Urinary bladder (tissue), 4 donors: ENCODE results near the gene LCN10. TPM values are rescaled to one million over a fixed set of nuclear protein-coding genes. Genes with fewer than 3 reads are reported as not detected.
"Not testable (repeated sequence)": the region's sequence is repeated elsewhere in the genome, so short reads cannot be mapped to it uniquely, and the experiment has no call there.

Experiments
- DNase-seq: peaks from one replicate; pipeline ENCODE4 v3.0.0-alpha.2; 2015; ENCODE audit errors: extremely low spot score
- H3K27ac ChIP-seq: one replicate; pipeline ENCODE4 v1.5.1; 2013; ENCODE audit warnings: low read depth, mild to moderate bottlenecking, moderate library complexity
- H3K36me3 ChIP-seq: one replicate; pipeline ENCODE4 v1.6.1; 2013; ENCODE audit warnings: mild to moderate bottlenecking, moderate library complexity; ENCODE audit not compliant: insufficient read depth
- H3K4me1 ChIP-seq: one replicate; pipeline ENCODE4 v1.6.1; 2013; ENCODE audit warnings: mild to moderate bottlenecking, moderate library complexity; ENCODE audit not compliant: insufficient read depth
- H3K4me3 ChIP-seq: one replicate; pipeline ENCODE4 v1.5.1; 2013; ENCODE audit warnings: low read depth, low read length
- WGBS: extraction: QIAGEN DNeasy Blood & Tissue Kit; methylation state at CpG from one replicate; pipeline ENCODE4 v1.1.7; 2013; 5-methylcytosine and 5-hydroxymethylcytosine counted together
- polyA plus RNA-seq: library from polyadenylated mRNA; stranded (reverse); fragments of 200-250 nt; gene quantifications from one replicate; pipeline ENCODE4 v1.2.3, GENCODE V29; 2013
- total RNA-seq: library from RNA; depleted of rRNA; stranded (reverse); fragments of >200 nt; gene quantifications from one replicate; pipeline ENCODE4 v1.2.3, GENCODE V29; 2014
- donor health status: healthy with polysubstance abuse.
- donor health status: healthy.

The LCN10 gene
- total and polyA plus RNA-seq, 2 donors, result 11.3 TPM; not detected in 1

DNA sequence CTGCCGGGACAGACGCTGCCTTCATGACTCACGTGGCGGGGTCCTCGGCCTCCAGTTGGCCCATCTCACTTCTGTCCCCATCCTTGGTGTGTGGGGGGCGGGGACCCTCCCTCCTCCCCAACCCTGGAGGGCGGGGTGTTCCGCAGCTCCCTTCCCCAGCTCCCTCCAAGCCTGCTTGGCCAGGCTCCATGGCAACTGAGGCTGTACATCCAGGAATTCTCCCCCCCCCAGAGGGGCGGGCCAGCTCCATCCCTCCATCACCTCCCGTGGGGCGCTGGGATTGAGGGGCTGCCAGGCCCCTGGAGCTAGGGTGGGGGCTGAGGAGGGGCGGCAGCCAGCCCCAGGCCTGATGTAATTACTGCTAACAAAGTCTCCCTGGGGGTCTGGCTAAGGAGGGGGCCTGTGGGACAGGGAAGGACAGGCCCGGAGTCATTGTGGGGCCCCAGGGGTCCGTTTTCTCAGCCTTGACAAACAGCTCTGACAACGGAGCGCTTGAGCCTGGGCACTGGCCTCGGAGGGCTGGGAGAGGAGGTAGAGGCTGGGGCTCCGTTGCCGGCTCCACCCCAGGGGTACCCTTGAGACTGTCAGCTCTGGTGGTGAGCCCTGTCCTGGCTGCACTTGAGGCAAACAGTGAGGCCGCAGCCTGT lies 22.4 kb downstream of the LCN10 start:
- no peak overlapping the region for H3K4me3 ChIP-seq
- no peaks in the 10 kb centered on the region for H3K36me3 ChIP-seq
- 27% methylated on average over 20 of the region's 20 CpGs for WGBS
- no peak overlapping the region for H3K27ac ChIP-seq
- H3K4me1 ChIP-seq, result no peaks in the 10 kb centered on the region
- DNase-seq, result no peak

DNA sequence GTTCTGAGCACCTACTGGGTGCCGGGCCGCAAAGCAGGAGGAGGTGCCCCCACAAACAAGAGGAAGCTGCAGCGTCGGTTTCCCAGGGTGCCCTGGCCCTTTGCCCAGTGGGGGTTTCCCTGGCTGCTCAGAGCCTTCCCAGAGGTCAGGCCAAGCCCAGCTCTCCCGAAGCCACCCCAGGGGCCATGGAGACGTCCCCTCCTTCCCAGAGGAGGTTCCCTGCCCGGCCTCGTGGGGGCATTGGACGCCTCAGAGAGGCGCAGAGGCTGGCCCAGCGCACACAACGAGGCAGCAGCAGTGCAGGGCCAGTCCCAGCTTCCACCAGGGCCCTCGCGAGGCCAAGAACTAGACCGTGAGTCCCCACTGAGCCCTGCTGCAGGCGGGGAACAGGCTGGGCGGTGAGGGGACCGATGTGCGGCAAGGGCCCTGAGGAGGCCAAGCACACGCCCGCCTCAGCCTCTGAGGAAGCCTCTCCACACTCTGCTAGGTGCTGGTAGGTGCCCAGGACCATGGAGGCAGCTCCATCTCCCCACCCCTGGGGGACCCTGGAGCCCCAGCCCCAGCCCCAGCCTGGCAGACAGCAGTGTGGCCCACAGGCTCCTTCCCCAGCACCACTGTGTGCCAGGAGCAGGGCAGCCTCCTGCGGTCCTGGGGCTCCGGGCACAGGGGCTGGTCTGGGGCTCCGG lies 23.4 kb downstream of the LCN10 start:
- H3K4me3 ChIP-seq, result no peak overlapping the region
- H3K4me1 ChIP-seq, result no peaks in the 10 kb centered on the region
- no peaks in the 10 kb centered on the region for H3K36me3 ChIP-seq
- no peak for DNase-seq
- WGBS, result 68% methylated on average over 24 of the region's 24 CpGs
- H3K27ac ChIP-seq, result no peak overlapping the region

- Histone ChIP-seq H3K4me3 (no peak overlapping the region), H3K36me3 (no peaks in the 10 kb centered on the region), H3K27ac (no peak overlapping the region), H3K4me1 (no peaks in the 10 kb centered on the region)
- DNase-seq, result no peak
- 84% methylated on average over 20 of the region's 20 CpGs for WGBS
Measured at GRCh38 chr9:136718345-136719194, 24.2 kb downstream of the LCN10 start.

DNA sequence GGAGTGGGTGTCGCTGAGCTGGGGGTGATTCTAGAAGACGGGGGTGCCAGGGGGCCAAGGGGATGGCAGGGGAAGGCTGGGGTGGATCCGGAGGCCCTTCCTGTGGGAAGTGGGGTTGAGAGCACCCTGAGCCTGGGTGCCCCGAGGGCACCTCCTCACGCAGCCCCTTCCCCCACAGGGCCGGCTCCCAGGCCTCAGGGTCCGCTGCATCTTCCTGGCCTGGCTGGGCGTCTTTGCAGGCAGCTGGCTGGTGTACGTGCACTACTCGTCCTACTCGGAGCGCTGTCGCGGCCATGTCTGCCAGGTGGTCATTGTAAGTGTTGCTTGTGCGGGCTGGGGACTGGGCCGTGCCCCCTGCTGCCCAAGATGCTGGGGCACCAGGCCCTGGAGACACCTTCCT lies 25.3 kb downstream of the LCN10 start:
- Histone ChIP-seq H3K36me3 (no peaks in the 10 kb centered on the region), H3K27ac (no peak overlapping the region), H3K4me1 (no peaks in the 10 kb centered on the region), H3K4me3 (no peak overlapping the region)
- no peak for DNase-seq
- 83% methylated on average over 16 of the region's 16 CpGs for WGBS

DNA sequence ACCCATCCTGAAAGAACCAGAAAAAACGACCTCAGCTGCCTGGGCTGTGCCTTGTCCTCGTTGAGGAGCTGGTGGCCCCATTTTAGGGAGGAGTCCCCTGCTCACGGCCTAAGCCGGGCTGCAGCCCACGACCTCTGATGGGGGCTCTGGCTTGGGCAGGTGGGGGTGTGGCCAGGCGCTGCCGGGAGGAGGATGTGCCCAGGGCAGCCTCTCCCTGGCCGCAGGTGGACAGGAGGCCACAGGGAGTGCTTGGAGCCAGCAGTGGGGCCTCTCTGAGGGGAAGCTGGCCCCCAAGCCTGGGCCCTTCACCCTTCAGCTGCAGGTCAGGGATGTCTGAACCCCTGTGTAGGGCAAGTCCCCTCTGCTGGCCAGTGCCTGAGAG lies 27.9 kb downstream of the LCN10 start:
- no peak overlapping the region for H3K4me3 ChIP-seq
- 63% methylated on average over 8 of the region's 8 CpGs for WGBS
- no peaks in the 10 kb centered on the region for H3K4me1 ChIP-seq
- H3K36me3 ChIP-seq, result no peaks in the 10 kb centered on the region
- H3K27ac ChIP-seq, result no peak overlapping the region
- no peak for DNase-seq

GRCh38 chr9:136714096-136714892 lies 28.4 kb downstream of the LCN10 start:
- DNase-seq, result no peak
- no peak overlapping the region for H3K4me3 ChIP-seq
- 73% methylated on average over 17 of the region's 17 CpGs for WGBS
- no peaks in the 10 kb centered on the region for H3K36me3 ChIP-seq
- no peaks in the 10 kb centered on the region for H3K4me1 ChIP-seq
- no peak overlapping the region for H3K27ac ChIP-seq

DNA sequence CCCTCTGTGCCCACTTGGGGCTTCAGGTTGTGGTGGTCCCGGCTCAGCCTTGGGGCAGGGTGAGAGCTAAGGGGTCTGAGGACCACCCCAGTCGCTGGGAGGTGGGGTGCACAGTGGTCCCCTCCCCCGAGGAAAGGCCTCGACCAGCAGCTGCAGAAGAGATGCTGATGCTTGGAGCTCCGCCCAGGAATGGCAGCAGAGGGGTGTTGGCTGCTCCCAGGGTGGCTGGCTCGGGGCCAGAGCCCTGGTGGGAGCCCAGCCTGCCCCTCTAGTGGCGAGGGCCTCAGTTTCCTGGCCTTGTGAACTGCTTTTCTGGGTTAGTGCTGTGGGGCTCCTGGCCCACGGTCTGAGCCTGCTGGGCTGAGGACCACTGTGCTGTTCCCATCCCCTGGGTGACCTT lies 29.2 kb downstream of the LCN10 start:
- Histone ChIP-seq H3K4me3 (no peak overlapping the region), H3K4me1 (no peaks in the 10 kb centered on the region), H3K36me3 (no peaks in the 10 kb centered on the region), H3K27ac (no peak overlapping the region)
- 57% methylated on average over 8 of the region's 8 CpGs for WGBS
- DNase-seq, result no peak

DNA sequence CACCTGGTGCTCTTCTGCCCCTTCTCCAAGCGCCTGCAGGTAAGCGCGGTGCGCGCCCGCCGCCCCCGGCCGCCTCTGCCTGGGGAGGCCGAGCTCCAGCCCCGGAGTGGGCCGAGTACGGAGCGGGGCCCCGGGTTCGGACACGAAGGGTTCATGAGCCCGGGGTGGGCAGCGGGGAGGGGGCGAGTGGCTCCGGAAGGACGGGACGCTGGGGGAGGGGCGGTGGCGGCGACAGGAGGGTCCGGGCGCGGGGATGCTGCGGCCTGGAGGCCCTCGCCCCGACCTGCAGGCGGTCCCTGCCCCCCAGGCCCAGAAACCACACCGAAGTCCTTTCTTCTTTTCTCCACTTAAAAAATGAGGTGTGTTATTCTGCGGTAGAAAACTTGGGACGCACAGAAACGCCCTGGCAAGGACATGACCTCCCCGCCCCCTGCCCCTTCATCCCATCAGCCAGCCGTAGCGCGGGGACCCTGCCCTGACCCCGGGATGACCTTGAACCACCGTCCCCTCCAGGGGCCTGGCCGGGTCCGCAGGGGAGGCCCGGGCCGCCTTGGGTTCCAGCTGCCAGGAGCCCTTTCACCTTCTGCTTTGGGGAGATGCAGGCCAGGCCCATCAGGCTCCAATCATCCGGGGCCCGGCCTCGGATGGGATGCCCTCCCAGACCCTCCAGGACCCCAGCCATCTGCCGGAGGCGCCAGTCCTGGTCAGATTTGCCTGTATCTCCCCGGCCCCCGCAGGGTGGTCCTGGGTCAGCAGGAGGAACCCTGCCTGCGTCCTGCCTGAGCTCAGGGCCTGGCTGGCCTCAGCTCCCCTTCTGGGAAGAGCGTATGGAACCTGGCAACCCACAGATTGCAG lies 29.8 kb downstream of the LCN10 start:
- Histone ChIP-seq H3K36me3 (no peaks in the 10 kb centered on the region), H3K27ac (no peak overlapping the region), H3K4me1 (no peaks in the 10 kb centered on the region), H3K4me3 (peak overlapping the region; percentile 47)
- 11% methylated on average over 56 of the region's 56 CpGs for WGBS
- DNase-seq, result no peak

- peak within 1 kb of the TSS; percentile 47 for H3K4me3 ChIP-seq
- no peaks in the 10 kb centered on the region for H3K36me3 ChIP-seq
- DNase-seq, result no peak
- WGBS, result 1% methylated on average over 115 of the region's 119 CpGs
- no peaks in the 10 kb centered on the region for H3K4me1 ChIP-seq
- no peak within 1 kb of the TSS for H3K27ac ChIP-seq
Measured at GRCh38 chr9:136711751-136712689, 30.7 kb downstream of the LCN10 start, which contains the start of gene DIPK1B. DIPK1B (plus strand) TSS chr9:136712572; CDS start chr9:136712666, 94 bp downstream.

DNA sequence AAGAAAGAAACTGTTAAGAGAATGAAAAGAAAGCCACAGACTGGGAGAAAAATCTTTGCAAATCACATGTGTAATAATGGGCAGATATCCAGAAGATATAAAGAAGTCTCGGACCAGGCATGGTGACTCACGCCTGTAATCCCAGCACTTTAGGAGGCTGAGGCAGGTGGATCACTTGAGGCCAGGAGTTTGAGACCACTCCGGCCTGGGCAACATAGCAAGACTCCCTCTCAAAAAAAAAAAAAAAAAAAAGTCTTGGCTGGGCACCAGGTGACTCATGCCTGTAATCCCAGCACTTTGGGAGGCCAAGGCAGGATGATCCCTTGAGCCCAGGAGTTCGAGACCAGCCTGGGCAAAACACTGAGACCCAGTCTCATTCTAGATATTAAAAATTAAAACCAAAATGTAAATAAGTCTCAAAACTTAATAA lies 31.5 kb downstream of the LCN10 start:
- H3K4me3 ChIP-seq, DNase-seq: not testable (repeated sequence)

GRCh38 chr9:136710543-136710942 lies 32.2 kb downstream of the LCN10 start:
- WGBS, result 90% methylated on average over 7 of the region's 7 CpGs
- DNase-seq, result no peak
- Histone ChIP-seq H3K4me3 (no peak overlapping the region), H3K36me3 (no peaks in the 10 kb centered on the region), H3K27ac (no peak overlapping the region), H3K4me1 (no peaks in the 10 kb centered on the region)

More for the DNA sequence above, 31.5 kb downstream of the LCN10 start:
- H3K27ac ChIP-seq, H3K36me3 ChIP-seq, H3K4me1 ChIP-seq: not testable (repeated sequence)
- 35% methylated on average over 4 of the region's 4 CpGs for WGBS
